ENCODE data around the gene BCL11B. TPM values are rescaled to one million over a fixed set of nuclear protein-coding genes. Genes with fewer than 3 reads are reported as not detected.

The BCL11B gene
- total RNA-seq, 1 donor from 2014 or later = 8.4 TPM

DNA sequence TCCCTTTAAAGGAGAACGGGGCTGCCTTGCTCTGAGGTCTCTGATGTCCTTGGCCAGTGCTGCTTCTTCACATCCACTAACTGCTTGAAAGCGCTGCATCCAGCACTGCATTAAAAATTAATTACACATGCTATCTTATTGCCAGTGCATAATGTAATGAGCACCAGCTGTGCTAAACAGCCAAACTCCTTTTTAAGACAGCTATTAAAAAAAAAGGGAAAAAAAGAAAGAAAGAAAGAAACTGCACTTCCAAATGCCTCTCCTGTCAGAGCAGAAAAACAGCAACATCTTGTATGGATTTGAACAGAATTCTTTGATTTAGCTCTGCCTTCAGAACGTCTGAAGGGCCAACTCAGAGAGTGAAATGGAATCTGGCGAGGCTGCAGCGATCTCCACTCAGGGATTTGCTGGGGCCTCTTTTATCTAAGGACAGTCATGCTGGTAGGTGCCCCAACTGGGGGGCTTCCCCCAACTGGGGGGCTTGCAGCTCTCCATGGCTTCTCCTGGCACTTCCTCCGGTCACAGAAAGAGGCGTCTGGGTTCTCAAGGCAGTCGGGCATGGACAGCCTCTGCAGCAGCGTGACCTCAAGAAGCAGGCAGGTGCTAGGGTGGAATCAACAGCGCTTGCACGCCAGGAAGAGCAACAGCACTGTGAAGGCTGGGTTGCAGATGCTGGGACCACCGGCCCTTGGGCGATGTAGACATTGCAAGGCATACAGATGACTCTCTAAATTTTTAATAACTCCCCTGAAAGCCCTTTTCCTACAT lies 46.4 kb downstream of the BCL11B start:
- no peak for DNase-seq (ENCODE audit: low spot score)

DNA sequence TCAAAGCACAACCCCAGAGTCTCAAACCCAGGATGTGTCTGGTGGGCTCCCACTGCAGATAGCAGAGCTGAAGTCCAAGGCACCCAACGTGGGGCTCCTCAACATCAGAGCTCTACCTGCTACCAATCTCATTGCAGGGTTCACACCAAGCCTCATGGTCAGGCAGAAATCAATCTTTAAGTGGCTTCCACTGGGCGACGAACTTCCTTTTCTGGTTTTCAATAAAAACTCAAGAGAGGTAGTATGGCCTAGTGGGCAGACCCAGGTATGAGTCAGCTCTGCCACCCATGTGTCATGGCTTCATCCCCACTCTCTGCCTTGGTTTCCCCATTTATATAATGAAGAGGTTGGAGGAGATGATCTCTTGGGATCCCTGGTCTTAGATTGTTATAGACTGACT lies 47.0 kb downstream of the BCL11B start:
- DNase-seq (ENCODE audit: low spot score) = no peak

DNA sequence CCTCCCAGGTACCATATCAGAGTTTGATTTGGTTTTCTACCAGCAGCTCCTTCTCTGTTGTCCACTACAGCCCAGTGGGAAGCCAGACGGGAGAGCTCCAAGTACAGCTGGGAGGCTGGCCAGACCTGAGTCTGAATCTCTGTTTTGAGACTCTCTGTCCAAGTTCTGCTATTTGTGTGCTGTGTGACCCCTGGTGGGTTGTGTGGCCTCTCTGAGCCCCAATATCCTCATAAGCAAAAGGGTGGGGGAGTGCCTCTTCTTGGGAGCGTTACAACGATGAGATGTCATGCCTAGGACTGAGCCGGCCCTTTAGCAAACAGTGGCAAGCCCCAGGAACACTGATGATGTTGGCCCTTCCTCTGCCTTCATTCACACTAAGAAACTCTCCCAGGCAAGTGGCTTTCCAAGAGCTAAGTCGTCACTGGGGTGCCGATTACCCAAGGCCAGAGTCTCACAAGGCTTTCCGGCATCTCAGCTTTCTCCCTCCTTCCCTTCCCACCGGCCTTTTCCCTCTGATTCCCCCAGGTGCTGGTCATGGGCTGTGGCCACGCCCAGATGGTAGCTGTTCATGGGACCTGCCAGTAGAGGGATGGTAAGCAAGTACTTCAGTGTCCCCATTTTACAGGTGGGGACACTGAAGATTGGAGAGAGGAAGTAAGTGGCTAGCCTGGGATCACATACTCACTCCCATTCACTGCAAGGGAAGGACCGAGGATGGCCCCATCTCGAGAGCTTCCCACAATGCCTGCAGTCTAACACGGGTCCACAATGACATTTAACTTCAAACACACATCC lies 47.7 kb downstream of the BCL11B start:
- DNase-seq (ENCODE audit: low spot score) = no peak

DNA sequence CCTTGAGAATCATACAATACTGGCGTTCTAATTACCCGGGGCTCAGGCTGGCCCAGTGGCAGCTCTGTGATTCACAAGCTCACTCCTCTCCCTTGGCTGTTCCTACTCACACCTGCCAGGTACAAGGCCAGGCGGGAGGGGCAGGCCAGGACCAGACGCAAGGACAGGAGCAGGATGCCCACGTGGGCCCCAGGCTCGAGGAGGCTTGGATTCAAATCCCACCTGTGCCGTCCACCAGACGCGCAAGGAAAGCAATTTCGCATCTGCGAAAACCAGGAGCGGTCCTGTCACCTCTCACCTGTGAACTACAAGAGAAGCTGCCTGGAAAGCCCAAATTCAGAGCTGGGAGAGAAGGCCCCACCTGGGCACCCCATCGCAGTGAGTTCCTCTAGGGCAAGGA lies 50.6 kb downstream of the BCL11B start:
- no peak for DNase-seq (ENCODE audit: low spot score)

DNA sequence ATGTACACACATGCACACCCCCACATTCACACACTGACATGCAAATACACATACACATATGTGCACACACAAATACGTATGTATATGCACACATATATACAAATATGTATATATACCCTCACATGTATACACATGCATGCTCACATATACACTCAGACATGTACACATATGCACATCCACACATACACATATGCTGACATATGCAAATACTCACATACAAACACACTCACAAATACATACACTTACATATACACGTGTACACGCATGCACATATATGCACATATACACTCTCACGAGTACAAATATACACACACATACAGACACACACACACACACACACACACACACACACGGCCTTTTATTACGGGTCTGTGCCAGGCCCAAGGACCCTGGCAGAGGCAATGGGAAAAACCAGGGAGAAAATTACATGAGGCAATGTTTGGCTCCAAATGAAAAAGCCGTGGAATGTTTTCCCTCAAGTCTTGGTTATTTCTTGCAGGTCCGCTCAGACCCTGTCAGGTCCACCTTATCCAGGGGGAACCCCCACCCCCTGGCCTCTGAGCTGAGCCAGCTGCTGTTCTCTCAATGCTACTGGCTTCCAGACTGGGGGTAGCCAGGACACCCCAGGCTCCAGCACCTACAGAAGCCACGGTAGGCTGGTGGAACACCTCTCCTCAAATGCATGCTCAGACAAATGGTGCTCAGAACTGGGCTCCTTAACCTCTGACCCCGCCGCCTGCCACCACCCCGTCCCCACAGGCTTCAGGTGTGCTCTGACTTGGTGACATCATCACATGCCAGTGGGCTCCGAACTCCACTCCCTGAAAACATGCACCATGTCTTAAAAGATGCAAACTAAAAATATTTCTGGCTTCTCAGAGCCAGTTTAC lies 54.7 kb downstream of the BCL11B start:
- no peak for DNase-seq (ENCODE audit: low spot score)

DNA sequence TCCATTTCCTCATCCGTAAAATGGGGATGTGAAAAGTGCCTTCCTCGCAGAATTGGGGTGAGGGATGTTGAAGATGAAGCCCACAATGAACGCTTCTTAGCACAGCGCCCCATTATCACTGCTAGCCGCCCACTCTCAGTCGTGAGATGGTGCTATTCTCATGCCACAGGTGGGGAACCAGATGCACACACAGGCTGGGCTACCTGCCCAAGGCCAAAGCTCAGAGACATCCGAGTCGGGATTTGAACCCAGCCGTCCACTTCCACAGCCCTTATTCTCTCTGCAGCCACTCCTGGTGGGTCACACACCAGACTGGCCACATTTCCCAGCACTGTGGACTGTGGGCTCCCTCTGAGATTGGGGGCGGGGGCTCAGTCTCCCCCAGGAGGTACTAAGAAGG lies 55.8 kb downstream of the BCL11B start:
- DNase-seq (ENCODE audit: low spot score) = no peak

DNA sequence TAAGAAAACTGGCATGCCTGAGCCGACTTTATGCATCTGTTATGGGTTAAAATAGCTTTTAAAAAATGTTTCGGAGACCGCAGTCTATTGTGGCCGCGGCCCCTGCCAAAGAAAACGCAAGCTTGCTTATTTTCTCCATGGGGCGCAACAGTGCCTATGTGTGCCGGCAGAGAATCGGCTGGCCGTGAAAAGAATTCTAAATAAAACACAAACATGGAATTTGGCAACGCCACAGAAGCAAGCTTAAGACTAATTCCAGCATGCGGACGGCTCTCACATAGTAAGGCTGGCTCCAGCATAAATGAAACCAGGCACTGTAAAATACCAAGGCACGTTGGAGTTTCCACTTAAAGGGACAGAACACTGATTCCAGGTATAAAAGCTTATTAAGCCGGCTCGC lies 56.7 kb downstream of the BCL11B start:
- DNase-seq (ENCODE audit: low spot score) = no peak

DNA sequence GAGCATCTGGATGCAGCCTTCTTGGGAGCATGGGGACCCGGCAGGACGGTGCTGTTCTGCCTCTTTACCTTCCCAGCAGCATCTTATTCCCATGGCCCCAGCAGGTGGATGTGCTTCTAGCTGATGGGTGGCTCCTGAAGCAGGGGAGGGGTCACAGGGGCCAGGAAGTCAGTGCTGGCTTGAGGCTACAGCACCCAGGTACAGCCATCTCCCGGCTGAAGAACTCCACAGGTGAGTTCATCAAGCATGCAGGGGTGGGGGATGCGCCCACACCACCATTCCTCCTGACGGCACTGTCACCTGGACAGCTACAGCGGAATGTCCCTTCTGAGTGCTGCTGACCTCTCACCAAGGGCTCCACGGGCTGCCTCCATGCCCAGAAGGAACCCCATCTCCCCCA lies 57.3 kb downstream of the BCL11B start:
- no peak for DNase-seq (ENCODE audit: low spot score)

DNA sequence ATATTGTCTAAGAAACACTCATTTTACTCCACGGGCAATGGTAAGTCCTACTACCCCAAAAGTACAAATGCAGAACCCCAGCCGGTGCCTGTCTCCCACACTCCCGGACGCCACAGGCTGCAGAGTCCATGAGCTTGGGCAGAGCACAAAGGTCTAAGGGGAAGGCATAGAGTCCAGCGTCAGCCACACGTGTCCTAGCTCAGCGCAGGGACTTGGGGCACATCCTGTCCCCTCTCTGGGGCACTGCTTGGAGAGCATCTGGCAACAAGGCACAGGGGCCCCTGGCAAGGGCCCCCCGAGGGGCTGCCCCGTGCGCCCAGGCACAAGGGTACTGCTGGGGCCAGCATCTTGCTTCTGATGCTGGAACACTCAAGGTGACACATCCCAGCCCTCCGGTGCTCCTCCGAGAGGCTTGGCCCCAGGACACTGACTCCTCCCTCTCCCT lies 58.4 kb downstream of the BCL11B start:
- DNase-seq (ENCODE audit: low spot score) = no peak

DNA sequence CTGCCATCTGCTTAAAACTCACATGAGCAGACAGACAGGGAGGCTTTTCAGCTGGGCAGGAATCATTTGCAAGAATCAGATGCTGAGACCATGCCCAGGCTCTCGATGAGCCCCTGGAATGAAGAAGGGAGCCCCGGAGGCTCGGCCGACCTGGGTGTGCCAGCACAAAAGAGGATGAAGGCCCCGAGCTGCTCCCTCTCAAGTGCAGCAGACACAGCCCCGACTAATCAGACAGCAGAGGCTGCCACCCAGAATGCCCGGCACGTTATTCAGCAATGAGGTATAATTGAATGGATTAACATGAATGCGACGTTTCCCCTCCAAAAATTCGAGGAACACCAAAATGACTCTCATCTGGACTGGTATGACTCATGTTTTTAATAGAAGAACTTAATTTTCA lies 58.9 kb downstream of the BCL11B start:
- DNase-seq (ENCODE audit: low spot score) = no peak

DNA sequence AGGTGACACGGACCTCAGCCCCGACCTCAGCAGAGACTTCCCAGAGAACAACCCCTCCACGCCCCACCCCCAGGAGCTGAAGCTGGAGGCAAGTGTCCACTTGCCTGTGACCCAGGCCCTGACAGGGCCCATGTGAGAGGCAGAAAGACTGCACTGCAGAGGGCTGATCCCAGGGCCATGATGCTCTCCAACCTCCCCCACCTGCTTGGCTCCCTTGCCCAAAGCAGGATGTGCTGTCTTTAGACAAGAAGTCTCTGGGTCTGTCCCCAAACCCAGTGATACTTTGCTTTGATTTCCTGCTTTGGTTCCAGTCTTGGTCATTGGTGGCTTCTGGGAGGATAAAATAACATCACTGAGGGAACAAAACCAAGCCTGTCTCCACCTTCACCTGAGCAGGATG lies 59.4 kb downstream of the BCL11B start:
- DNase-seq (ENCODE audit: low spot score) = no peak

DNA sequence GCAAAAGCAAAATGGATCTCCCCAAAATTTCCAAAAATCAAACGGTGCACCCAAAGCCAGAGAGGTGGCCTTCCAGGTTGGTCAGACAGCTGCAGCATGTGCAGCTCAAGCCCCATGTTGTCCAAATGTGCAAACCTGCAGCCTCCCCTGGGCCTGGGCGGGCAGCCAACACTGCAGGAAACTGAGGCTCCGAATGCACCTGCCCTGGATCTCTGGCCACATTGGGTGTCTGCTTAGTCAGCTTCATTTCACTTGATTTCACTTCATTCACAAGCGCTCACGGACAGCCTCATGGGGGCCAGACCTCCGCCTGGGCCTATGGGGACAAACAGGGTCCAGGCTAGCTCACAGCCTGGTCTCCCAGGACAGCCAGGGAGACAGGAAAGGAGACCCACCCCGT lies 59.8 kb downstream of the BCL11B start:
- DNase-seq (ENCODE audit: low spot score) = no peak

DNA sequence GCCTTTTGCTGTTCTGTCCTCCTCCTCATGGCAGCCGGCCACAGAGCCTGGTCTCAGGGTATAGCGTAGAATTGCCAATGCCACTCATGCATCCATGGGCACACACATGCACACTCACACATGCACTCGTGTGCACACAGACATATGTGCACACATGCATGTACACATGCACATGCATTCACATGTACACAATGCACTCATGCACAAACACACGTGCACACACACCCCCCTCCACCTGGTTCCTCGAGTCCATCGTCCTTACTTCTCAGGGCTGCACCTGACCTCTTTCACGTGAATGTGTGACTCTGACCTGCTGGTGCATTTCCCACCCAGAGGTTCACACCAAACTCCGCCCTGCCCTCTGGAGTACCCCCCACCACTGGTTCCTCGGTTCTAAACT lies 60.6 kb downstream of the BCL11B start:
- no peak for DNase-seq (ENCODE audit: low spot score)

DNA sequence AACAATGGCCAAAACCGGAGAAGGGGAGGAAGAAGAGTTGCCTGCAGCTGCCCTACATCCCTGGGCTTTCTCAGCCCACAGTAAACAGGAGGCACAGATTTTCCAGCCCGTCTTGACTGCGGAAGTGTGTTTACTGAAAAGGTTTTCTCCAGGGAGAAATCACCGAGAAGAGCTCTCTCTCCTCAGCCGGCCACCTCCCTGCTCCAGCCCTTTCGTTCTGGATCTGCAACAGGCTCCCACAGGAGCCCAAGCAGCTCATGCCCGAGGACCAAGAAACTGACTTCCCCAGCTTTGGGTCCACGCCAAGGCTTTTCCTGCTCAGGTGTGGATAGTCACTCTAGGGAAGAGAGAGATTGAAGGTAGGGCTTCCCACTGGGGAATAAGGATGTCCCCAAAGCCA lies 61.7 kb downstream of the BCL11B start:
- no peak for DNase-seq (ENCODE audit: low spot score)

DNA sequence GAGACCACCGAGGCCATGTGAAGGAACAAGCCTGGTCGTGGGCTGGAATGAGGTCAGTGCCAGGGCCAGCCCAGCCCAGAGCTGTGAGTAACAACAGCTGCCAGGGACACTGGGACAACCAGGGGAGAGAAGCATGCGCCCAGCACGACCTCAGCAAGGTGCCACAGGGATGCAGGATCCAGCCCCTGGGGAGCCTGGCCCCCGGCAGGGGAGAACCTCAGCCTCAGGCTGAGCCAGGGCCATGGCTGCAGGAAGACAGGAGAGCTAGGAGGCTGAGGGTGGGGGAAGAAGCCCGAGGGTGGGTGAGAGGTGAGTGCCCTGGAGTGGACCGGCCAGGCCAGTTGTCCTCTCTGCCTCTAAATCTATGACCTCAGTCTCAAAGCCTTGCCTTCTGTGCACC lies 62.6 kb downstream of the BCL11B start:
- DNase-seq (ENCODE audit: low spot score) = no peak

DNA sequence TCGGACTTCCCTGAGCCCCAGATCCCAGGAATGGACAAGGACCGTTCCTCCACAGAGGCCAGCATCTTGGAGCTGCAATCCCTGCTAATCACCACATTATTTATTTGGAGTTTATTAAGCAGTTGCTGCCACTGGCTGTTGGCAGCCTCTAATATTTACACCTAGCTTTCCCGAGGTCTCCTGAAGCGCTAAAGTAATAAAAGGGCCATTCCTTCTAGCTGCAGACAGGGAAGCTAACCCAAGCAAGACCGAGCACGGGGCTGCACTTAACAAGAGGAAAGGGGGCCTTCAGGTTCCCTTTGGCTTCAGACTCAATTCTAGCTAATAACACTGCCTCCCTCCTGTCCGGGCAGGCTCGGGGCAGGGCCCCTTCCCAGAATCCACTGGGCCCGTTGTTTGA lies 63.7 kb downstream of the BCL11B start:
- DNase-seq (ENCODE audit: low spot score) = no peak

DNA sequence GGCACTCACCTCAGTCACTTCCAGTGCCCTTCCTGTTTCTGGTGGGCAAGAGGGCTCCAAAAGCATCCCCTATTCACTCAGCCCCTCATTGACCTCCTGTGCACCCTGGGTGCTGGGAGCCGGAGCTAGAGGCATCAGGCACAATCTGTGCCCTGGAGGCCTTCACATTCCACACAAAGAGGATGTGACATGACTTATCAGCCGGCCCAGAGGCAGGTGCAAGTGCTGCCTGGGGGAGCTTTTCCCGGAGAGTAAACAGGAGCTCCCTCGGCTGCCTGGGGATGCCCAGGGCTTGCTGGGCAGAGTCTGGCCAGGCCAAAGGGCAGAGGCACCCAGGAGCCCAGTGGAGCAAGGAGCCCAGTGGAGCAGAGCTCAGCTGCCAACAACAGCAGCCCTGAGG lies 64.5 kb downstream of the BCL11B start:
- no peak for DNase-seq (ENCODE audit: low spot score)

DNA sequence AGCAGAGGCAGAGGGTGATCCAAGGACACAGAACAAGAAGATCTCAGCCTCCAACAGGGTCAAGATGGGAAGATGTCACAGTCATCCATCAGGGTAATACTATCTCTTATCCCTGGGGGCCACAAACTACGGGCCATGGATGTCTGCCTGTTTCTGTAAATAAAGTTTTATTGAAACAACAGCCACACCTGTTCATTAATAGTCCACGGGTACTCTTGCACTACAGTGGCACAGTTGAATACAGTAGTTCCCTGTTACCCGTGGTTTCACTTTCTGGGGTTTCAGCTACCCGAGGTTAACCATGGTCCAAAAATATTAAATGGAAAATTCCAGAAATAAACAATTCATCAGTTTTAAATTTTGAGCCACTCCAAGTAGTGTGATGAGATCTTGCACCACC lies 65.9 kb downstream of the BCL11B start:
- no peak for DNase-seq (ENCODE audit: low spot score)

DNA sequence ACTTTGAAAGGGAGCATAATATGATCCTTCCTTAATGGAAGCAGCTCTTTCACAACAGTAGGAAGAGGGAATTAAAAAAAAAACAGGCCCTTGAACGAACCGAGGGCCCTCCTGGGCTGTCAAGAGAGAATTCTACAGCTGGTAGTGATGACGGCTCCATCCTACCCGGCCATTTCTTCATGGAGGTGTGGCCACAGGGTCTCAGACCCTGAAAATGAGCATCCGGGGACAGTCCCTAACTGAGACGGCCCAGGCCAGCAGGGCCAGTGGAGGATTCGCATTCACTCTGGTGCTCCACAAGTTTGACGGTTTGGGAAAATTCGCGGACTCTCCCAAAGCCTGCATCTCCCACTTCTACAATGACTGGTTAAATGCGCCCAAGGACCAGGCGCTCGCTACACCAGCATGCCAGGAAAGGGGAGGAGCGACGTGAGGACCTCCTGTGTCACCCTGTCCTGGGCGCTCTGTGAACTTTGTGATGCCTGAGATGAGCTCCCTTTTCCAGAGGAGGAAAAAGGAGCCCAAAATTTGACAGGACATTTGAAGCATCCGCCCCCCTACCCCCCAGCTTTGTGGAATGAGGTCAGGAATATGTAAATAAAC lies 66.8 kb downstream of the BCL11B start:
- DNase-seq (ENCODE audit: low spot score) = no peak

DNA sequence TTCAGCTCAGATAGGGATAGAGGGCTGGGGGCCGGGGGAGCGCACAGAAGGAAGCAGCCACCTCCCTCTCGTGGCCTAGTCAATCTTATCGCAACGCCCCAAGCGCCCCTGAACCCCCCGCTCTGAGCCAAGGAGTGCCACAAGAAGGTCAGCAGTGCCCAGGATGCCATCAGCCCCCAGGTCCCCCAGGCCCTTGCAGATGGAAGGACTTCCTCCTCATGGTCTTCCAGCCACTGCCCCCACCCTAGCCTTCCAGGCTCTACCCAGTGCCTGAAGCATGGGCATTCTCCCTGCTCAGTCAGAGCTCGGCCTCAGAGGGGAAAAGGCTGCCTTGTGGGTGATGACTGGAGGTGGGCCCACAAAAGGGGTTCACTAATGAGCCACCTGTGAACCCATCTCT lies 68.2 kb downstream of the BCL11B start:
- DNase-seq (ENCODE audit: low spot score) = no peak

DNA sequence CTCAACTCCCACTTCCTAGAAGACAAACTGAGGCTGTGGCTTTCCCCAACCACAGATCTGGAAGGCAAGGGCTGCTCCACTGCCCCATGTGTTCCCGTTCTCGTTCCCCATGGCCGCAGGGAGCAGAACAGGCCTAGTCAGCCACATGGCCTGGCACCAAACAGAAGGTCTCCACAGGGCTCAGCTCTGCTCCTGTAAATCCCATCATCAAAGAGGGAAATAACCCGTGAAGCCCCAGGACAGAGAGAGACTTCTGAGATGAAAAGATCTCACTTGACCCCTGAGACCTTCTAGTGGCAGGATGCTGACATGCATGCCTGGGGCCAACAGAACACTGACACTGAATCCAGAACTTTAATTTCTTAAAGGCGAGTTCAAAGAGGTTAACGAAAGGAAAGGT lies 68.9 kb downstream of the BCL11B start:
- DNase-seq (ENCODE audit: low spot score) = no peak

DNA sequence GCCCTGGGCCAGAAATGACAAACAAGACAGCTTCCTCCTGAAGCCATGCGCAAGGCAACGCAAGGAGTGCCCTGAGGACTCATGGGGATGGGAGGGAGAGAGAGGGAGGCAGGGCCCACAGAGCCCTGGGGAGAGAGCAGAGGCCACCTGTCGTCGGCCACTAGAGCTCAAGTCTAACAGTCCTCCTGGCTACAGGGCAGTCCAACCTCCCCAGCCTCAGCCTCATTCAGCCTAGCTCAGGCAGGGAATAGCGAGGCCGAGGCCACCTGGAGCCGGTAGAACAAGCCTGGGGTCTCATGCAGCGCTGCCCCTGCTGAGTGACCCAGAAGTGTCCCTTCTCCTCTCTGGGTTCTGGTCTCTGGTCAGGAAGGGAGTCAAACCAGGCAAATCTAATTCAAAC lies 69.5 kb downstream of the BCL11B start:
- no peak for DNase-seq (ENCODE audit: low spot score)
